OCI-LY1 (cell line): ENCODE results near the gene EFNB2.
A peak's percentile ranks its signal among the peaks of the same experiment; 100 is the strongest.

ENCODE experiments used
- CTCF ChIP-seq: fragments of 200-600 bp; sonication (generic), shearing (Covaris generic); IDR thresholded peaks from 2 replicates; pipeline ENCODE4 v1.5.1; 2017; ENCODE audit warnings: mild to moderate bottlenecking, antibody characterized with exemption, low read length, moderate library complexity, mixed read lengths
- EZH2 ChIP-seq: fragments of 200-600 bp; sonication (generic), shearing (Covaris generic); IDR thresholded peaks from 2 replicates; pipeline ENCODE4 v1.8.0; 2017; ENCODE audit warnings: borderline replicate concordance, mixed run types, mild to moderate bottlenecking, antibody characterized with exemption, low read length, moderate library complexity, mixed read lengths

- TF ChIP-seq CTCF (peak; percentile 99), EZH2 (no peak)
These were observed 977 bp upstream of the EFNB2 start for GRCh38 chr13:106536244-106537034.
